ENCODE measurements around the gene WWTR1.

Gene WWTR1

DNA sequence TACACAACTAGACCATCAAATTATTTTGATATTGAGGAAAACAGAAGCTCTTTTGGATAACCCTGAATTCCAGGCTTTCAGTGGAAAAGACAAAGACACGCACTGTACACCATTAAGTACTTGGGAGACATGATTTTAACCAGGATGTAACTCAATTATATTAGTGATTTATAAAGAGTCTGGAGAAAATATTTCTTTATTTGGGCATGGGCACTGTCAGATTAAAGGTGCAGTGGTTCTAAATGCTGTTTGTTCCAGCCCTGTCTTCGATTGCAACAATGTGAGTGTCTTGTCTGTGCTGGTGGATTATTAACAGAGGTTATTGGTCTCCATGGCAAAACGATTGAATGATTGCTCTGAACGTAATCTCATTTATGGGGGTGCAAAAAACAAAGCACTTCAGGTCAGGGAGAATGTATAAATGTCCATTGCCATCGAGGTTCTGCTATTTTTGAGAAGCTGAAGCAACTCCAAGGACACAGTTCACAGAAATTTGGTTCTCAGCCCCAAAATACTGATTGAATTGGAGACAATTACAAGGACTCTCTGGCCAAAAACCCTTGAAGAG lies 183.5 kb downstream of the WWTR1 start, which contains the start of gene TM4SF4:
TSS of gene TM4SF4 (plus strand) at position 448 of the 568 bp plus-strand sequence. CDS start 181 bp downstream, outside the sequence.
- DNase-seq (ENCODE audit: low read depth in 2 of 2, low spot score in 1 of 2): no peak

- no peak for DNase-seq (ENCODE audit: low read depth in 2 of 2, low spot score in 1 of 2)
Measured at GRCh38 chr3:149473357-149474249, 184.2 kb downstream of the WWTR1 start.

DNA sequence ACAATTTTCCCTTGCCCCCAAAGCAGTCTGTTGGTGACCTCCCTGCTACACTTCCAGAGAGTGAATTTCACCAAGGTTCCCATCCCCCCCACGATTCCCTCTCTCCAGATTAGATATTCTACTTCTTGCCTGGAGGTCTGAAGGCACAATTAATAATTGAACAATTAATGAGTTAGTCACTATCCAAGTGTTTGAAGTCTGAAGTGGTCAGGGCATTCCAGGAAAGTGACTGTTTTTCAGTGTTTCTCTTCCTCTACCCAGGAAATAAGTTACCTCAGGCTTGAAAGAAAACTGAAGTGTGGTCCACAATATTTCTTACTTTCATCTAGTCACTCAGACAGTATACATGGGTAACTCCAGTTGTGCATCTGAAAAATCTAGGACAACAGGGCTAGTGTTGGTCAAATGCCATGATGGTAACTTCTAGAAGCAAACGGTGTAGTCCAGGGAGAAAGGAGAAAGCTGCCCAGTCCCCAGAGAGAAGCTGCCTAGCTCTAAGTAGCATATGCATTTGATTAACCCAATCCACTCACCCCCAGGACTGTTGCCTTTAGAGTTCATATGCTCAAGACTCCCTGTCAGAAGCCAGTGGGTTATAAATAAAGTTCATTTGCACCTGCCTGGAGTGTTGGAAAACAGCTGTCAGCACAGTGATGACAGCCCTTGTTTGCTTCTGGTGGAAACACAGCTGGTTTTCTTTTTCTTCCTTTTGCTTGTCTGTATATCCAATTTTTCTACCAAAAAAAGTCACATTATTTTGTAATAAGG lies 185.6 kb downstream of the WWTR1 start:
- no peak for DNase-seq (ENCODE audit: low read depth in 2 of 2, low spot score in 1 of 2)

GRCh38 chr3:149470381-149470780 lies 187.4 kb downstream of the WWTR1 start:
- DNase-seq (ENCODE audit: low read depth in 2 of 2, low spot score in 1 of 2): no peak

- DNase-seq (ENCODE audit: low read depth in 2 of 2, low spot score in 1 of 2): no peak
Measured at GRCh38 chr3:149468504-149469212, 189.2 kb downstream of the WWTR1 start.
